Measurements from ENCODE around the gene TNS1. TPM values are rescaled to one million over a fixed set of nuclear protein-coding genes. Genes with fewer than 3 reads are reported as not detected.

The TNS1 gene
- total RNA-seq, 1 donor from 2014 or later, result 14.5 TPM

DNA sequence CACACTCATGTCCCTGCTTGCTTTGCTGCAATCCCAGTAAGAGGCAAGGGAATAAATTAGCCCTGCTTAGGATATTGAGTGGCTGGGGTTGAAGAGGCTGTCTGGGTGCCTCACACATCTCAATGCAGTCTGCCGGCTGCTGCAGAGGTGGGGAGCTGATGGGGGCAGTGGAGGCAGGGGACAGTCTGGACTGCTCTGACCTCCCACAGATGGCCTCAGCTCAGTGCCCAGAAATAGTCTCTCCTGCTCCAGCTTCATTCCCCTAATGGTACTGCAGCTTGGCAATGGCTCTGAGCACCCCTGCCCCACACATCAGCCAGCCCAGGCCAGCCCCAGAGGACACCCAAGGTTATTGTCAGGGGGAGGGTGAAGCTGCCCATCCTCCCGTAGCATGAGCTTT, 21.5 kb upstream of the TNS1 start:
- DNase-seq (ENCODE audit: low read depth, low spot score), result no peak

DNA sequence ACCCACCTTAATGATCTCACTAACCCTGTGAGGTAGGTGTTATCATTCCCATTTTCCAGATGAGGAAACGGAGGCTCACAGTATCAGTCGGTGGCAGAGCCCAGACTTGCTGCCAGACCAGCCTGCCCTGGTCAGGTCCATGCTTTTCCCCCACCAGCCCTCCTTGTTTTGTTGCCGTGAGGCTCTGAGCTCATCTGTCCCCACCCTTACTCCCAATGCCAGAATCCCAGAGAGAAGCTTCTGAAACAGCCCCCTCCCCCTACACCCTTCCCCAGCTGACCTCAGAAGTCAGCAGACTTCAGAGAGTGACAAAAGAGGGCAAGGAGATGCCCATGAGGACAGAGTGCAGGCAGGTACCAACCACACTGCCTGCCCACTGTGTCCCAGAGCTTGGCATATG, 20.8 kb upstream of the TNS1 start:
- TF ChIP-seq, protein P1, sequence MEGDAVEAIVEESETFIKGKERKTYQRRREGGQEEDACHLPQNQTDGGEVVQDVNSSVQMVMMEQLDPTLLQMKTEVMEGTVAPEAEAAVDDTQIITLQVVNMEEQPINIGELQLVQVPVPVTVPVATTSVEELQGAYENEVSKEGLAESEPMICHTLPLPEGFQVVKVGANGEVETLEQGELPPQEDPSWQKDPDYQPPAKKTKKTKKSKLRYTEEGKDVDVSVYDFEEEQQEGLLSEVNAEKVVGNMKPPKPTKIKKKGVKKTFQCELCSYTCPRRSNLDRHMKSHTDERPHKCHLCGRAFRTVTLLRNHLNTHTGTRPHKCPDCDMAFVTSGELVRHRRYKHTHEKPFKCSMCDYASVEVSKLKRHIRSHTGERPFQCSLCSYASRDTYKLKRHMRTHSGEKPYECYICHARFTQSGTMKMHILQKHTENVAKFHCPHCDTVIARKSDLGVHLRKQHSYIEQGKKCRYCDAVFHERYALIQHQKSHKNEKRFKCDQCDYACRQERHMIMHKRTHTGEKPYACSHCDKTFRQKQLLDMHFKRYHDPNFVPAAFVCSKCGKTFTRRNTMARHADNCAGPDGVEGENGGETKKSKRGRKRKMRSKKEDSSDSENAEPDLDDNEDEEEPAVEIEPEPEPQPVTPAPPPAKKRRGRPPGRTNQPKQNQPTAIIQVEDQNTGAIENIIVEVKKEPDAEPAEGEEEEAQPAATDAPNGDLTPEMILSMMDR (conservative IDR thresholded peaks at IDR 0.05), result no peak
- H3K9me3 Mint-ChIP-seq, result no peaks in the 10 kb centered on the region
- no peak for DNase-seq (ENCODE audit: low read depth, low spot score)
- H3K27ac Mint-ChIP-seq (ENCODE audit: unreplicated experiment), result no peak overlapping the region
- peaks cover 46% of the 10 kb centered on the region for H3K4me1 Mint-ChIP-seq
- no peak overlapping the region for H3K4me3 Mint-ChIP-seq
- no peaks in the 10 kb centered on the region for H3K36me3 Mint-ChIP-seq (ENCODE audit: low read depth)
- H3K27me3 Mint-ChIP-seq (ENCODE audit: low read depth), result no peaks in the 10 kb centered on the region

More for the DNA sequence above, 21.5 kb upstream of the TNS1 start:
- Mint-ChIP-seq H3K9me3 (no peaks in the 10 kb centered on the region), H3K27me3 (ENCODE audit: low read depth) (no peaks in the 10 kb centered on the region), H3K27ac (ENCODE audit: unreplicated experiment) (no peak overlapping the region), H3K4me3 (no peak overlapping the region), H3K36me3 (ENCODE audit: low read depth) (no peaks in the 10 kb centered on the region), H3K4me1 (peaks cover 39% of the 10 kb centered on the region)
- TF ChIP-seq, protein P1 (conservative IDR thresholded peaks at IDR 0.05), result no peak

DNA sequence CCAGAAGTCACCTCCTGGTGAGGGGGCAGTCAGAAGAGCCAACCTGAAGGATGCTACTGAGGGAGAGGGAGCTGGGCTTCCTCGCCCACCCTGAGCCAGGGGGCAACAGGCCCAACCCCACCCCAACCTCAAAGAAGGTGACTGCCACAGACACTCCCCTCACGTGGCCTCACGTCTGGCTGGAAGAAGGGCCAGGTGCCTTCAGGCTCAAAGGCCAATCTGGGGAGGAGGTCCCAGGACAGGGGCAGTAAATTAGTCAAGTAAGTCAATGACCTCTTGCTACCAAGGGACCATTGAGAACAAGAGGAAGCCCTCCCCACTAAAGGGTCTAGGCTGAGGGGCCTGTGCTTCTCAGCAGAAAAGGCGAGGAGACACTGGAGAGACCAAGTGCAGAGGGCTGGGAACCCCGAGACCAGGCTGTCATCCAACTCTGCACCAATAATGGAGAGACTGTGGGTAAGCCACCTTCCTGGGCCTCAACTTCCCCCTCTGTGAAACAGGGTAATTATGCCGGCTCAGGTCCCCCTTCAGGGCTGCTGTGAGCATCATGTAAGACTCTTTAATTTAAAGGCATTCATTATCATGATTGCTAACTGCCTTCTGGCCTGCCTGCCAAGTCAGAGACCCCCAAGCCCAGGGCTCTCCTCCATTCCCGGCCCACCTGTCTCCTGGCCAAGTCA, 20.2 kb upstream of the TNS1 start:
- Mint-ChIP-seq H3K4me1 (peaks cover 52% of the 10 kb centered on the region), H3K36me3 (ENCODE audit: low read depth) (no peaks in the 10 kb centered on the region), H3K4me3 (no peak overlapping the region), H3K27ac (ENCODE audit: unreplicated experiment) (no peak overlapping the region), H3K9me3 (no peaks in the 10 kb centered on the region), H3K27me3 (ENCODE audit: low read depth) (no peaks in the 10 kb centered on the region)
- DNase-seq (ENCODE audit: low read depth, low spot score), result no peak
- TF ChIP-seq, protein P1 (conservative IDR thresholded peaks at IDR 0.05), result no peak

DNA sequence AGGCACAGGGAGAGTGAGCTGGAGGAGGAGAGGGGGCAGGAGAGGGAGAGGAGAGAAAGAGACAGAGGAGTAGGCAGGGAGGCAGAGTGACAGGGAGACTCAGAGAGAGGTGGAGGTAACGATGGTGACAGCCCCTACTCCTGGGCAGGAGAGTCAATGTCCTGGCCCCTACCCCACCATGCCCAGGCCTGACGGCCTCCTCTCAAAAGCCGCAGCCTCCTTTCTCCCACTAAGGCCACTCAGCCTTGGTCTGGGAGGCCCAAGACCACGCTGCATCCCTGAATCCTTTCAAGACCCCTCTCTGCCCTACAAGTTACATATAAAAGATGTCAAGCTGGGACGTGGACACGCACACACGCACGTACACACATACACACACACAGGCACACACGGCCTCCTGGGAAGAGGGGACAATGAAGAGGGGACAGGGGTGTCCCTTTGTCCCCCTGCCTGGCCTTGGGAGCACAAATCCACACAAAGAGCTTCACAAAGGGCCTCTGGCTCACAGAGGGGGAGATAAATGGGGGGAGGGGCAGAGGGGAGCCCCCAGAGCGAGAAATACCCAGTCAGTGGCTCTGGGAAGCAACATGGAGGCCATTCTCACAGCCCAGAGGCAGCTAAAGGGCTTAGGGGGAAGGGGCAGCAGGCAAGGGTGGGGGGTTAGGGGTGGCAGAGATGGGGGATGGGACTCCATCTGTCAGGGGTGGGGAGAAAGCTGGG, 19.5 kb upstream of the TNS1 start:
- Mint-ChIP-seq H3K4me1 (peaks cover 58% of the 10 kb centered on the region), H3K4me3 (peak overlapping the region; percentile 4), H3K9me3 (no peaks in the 10 kb centered on the region), H3K36me3 (ENCODE audit: low read depth) (no peaks in the 10 kb centered on the region), H3K27ac (ENCODE audit: unreplicated experiment) (peak overlapping the region; percentile 78), H3K27me3 (ENCODE audit: low read depth) (no peaks in the 10 kb centered on the region)
- TF ChIP-seq, protein P1 (conservative IDR thresholded peaks at IDR 0.05), result no peak
- DNase-seq (ENCODE audit: low read depth, low spot score), result no peak

DNA sequence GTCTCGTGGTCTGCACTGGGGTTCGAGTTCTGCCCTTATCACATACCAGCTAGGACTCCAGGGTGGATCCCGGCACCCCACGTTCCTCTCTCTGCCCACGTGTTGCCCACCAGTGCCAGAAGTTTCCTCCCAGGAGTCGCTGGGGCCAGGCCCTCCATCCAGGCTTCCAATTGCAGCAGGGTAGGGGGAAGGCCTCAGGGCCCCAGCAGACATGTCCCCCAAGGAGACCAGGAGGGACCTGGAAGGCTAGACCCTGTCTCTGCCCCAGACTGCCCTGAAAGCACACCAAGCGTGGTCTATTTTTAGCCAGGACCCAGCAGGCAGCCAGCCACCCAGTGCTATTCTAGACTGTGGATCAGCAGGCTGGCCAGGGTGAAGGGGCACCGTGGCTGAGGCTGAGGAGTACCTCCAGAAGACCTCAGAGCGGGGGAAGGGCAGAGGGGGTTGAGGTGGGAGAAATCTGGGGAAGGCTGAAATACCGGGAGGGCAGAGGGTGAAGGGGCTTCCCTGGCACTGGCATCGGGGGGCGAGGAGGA, 18.8 kb upstream of the TNS1 start:
- H3K36me3 Mint-ChIP-seq (ENCODE audit: low read depth), result no peaks in the 10 kb centered on the region
- H3K4me3 Mint-ChIP-seq, result no peak overlapping the region
- H3K4me1 Mint-ChIP-seq, result peaks cover 61% of the 10 kb centered on the region

More for the DNA sequence above, 18.8 kb upstream of the TNS1 start:
- Mint-ChIP-seq H3K27me3 (ENCODE audit: low read depth) (no peaks in the 10 kb centered on the region), H3K27ac (ENCODE audit: unreplicated experiment) (peak overlapping the region; percentile 78), H3K9me3 (no peaks in the 10 kb centered on the region)
- DNase-seq (ENCODE audit: low read depth, low spot score), result no peak
- TF ChIP-seq, protein P1 (conservative IDR thresholded peaks at IDR 0.05), result no peak

Data from neural crest cell (in vitro differentiated cells).